Large intestine (tissue), 3 donors: ENCODE results near the gene GALNTL6. TPM values are rescaled to one million over a fixed set of nuclear protein-coding genes. Genes with fewer than 3 reads are reported as not detected.

Source experiments
- DNase-seq, 2 donors: peaks; one replicate each; pipeline versions ENCODE4 v3.0.0 to v3.0.0-alpha.2; 2013
- H3K27ac ChIP-seq: one replicate; pipeline ENCODE4 v1.5.1; 2013; ENCODE audit warnings: low read length
- H3K27me3 ChIP-seq: 2 replicates; pipeline ENCODE4 v1.6.1; 2013; ENCODE audit warnings: low read length; ENCODE audit not compliant: control insufficient read depth, insufficient read depth
- H3K36me3 ChIP-seq: 2 replicates; pipeline ENCODE4 v1.6.1; 2013; ENCODE audit warnings: low read length; ENCODE audit not compliant: control insufficient read depth, insufficient read depth
- H3K4me1 ChIP-seq: one replicate; pipeline ENCODE4 v1.6.1; 2013; ENCODE audit warnings: low read length; ENCODE audit not compliant: control insufficient read depth, insufficient read depth
- H3K4me3 ChIP-seq: one replicate; pipeline ENCODE4 v1.5.1; 2013; ENCODE audit warnings: low read length
- H3K9me3 ChIP-seq: one replicate; pipeline ENCODE4 v1.6.1; 2013; ENCODE audit warnings: mild to moderate bottlenecking, low read depth, low read length, moderate library complexity; ENCODE audit not compliant: control insufficient read depth
- WGBS: methylation state at CpG from one replicate; pipeline ENCODE4 v1.1.5; 2013; ENCODE audit warnings: low lambda C conversion rate; ENCODE audit not compliant: insufficient coverage; 5-methylcytosine and 5-hydroxymethylcytosine counted together
- polyA plus RNA-seq: library from polyadenylated mRNA; unstranded; fragments of 120-200 nt; gene quantifications from one replicate; pipeline ENCODE4 v1.2.1, GENCODE V29; 2013

Gene GALNTL6
- polyA plus RNA-seq, 1 donor: 0.84 TPM

- H3K36me3 ChIP-seq: no peaks in the 10 kb centered on the region
- no peaks in the 10 kb centered on the region for H3K27me3 ChIP-seq
- no peaks in the 10 kb centered on the region for H3K9me3 ChIP-seq
- no peaks in the 10 kb centered on the region for H3K4me1 ChIP-seq
- H3K27ac ChIP-seq: no peak overlapping the region
- H3K4me3 ChIP-seq: no peak overlapping the region
- no CpG with 5 or more reads among the region's 5 CpGs for WGBS
- DNase-seq: no peak
These were observed 1114.1 kb downstream of the GALNTL6 start for GRCh38 chr4:172927096-172927814.

GRCh38 chr4:172928347-172928746 lies 1115.1 kb downstream of the GALNTL6 start:
- no peak overlapping the region for H3K4me3 ChIP-seq
- H3K27me3 ChIP-seq: no peaks in the 10 kb centered on the region
- H3K9me3 ChIP-seq: no peaks in the 10 kb centered on the region
- no peaks in the 10 kb centered on the region for H3K4me1 ChIP-seq
- no peak for DNase-seq
- no peaks in the 10 kb centered on the region for H3K36me3 ChIP-seq
- H3K27ac ChIP-seq: no peak overlapping the region

GRCh38 chr4:172938072-172938829 lies 1125.0 kb downstream of the GALNTL6 start:
- no peaks in the 10 kb centered on the region for H3K36me3 ChIP-seq
- no peak overlapping the region for H3K4me3 ChIP-seq
- no peak overlapping the region for H3K27ac ChIP-seq
- H3K27me3 ChIP-seq: no peaks in the 10 kb centered on the region
- no CpG with 5 or more reads among the region's 6 CpGs for WGBS
- no peaks in the 10 kb centered on the region for H3K9me3 ChIP-seq
- H3K4me1 ChIP-seq: no peaks in the 10 kb centered on the region
- DNase-seq: peak in 1 of 2 donors; percentile 8

- Histone ChIP-seq H3K27me3 (no peaks in the 10 kb centered on the region), H3K27ac (no peak overlapping the region), H3K4me1 (no peaks in the 10 kb centered on the region), H3K9me3 (no peaks in the 10 kb centered on the region), H3K36me3 (no peaks in the 10 kb centered on the region), H3K4me3 (no peak overlapping the region)
- WGBS: no CpG with 5 or more reads among the region's 1 CpG
- DNase-seq: no peak
These were observed 1125.7 kb downstream of the GALNTL6 start for GRCh38 chr4:172938870-172939269.

GRCh38 chr4:172942840-172943239 lies 1129.6 kb downstream of the GALNTL6 start:
- Histone ChIP-seq H3K36me3 (no peaks in the 10 kb centered on the region), H3K27ac (no peak overlapping the region), H3K27me3 (no peaks in the 10 kb centered on the region), H3K4me3 (no peak overlapping the region), H3K9me3 (no peaks in the 10 kb centered on the region), H3K4me1 (no peaks in the 10 kb centered on the region)
- DNase-seq: no peak
- WGBS: 80% methylated on average over 1 of the region's 3 CpGs

- Histone ChIP-seq H3K27me3 (peaks cover 3% of the 10 kb centered on the region), H3K4me1 (no peaks in the 10 kb centered on the region), H3K4me3 (no peak overlapping the region), H3K9me3 (no peaks in the 10 kb centered on the region), H3K27ac (no peak overlapping the region), H3K36me3 (no peaks in the 10 kb centered on the region)
- DNase-seq: no peak
These were observed 1132.4 kb downstream of the GALNTL6 start for GRCh38 chr4:172945611-172946010.

GRCh38 chr4:172946503-172946902 lies 1133.3 kb downstream of the GALNTL6 start:
- no peaks in the 10 kb centered on the region for H3K9me3 ChIP-seq
- H3K27ac ChIP-seq: no peak overlapping the region
- no peaks in the 10 kb centered on the region for H3K4me1 ChIP-seq
- no peaks in the 10 kb centered on the region for H3K36me3 ChIP-seq
- H3K27me3 ChIP-seq: peaks cover 3% of the 10 kb centered on the region
- H3K4me3 ChIP-seq: no peak overlapping the region
- DNase-seq: no peak
- 83% methylated on average over 1 of the region's 1 CpG for WGBS

- H3K4me1 ChIP-seq: no peaks in the 10 kb centered on the region
- WGBS: 57% methylated on average over 1 of the region's 3 CpGs
These were observed 1134.4 kb downstream of the GALNTL6 start for GRCh38 chr4:172947594-172947993.

GRCh38 chr4:172950990-172951389 lies 1137.8 kb downstream of the GALNTL6 start:
- Histone ChIP-seq H3K9me3 (no peaks in the 10 kb centered on the region), H3K4me3 (no peak overlapping the region), H3K36me3 (no peaks in the 10 kb centered on the region), H3K27ac (no peak overlapping the region), H3K27me3 (peaks cover 3% of the 10 kb centered on the region), H3K4me1 (no peaks in the 10 kb centered on the region)
- DNase-seq: no peak
- 100% methylated on average over 1 of the region's 2 CpGs for WGBS

More at GRCh38 chr4:172947594-172947993, 1134.4 kb downstream of the GALNTL6 start:
- no peak overlapping the region for H3K4me3 ChIP-seq
- H3K9me3 ChIP-seq: no peaks in the 10 kb centered on the region
- no peak overlapping the region for H3K27ac ChIP-seq
- DNase-seq: no peak
- H3K27me3 ChIP-seq: peaks cover 3% of the 10 kb centered on the region
- H3K36me3 ChIP-seq: no peaks in the 10 kb centered on the region

GRCh38 chr4:172951679-172952451 lies 1138.7 kb downstream of the GALNTL6 start:
- no peak overlapping the region for H3K4me3 ChIP-seq
- no peaks in the 10 kb centered on the region for H3K36me3 ChIP-seq
- DNase-seq: no peak
- 100% methylated on average over 1 of the region's 11 CpGs for WGBS
- H3K4me1 ChIP-seq: no peaks in the 10 kb centered on the region
- H3K9me3 ChIP-seq: no peaks in the 10 kb centered on the region
- H3K27me3 ChIP-seq: peaks cover 3% of the 10 kb centered on the region
- H3K27ac ChIP-seq: no peak overlapping the region
